Measurements from ENCODE around the gene CLCA2.

The CLCA2 gene

GRCh38 chr1:86429835-86430234 is 5.9 kb downstream of the CLCA2 start:
- no peak for DNase-seq

GRCh38 chr1:86430376-86430775 is 6.4 kb downstream of the CLCA2 start:
- DNase-seq, result no peak

- no peak for DNase-seq
Observed at GRCh38 chr1:86434059-86434458, 10.1 kb downstream of the CLCA2 start.

- no peak for DNase-seq
Observed at GRCh38 chr1:86435327-86435726, 11.4 kb downstream of the CLCA2 start.

GRCh38 chr1:86436041-86436440 is 12.1 kb downstream of the CLCA2 start:
- DNase-seq, result no peak

- DNase-seq, result no peak
Observed at GRCh38 chr1:86441581-86441980, 17.6 kb downstream of the CLCA2 start.

GRCh38 chr1:86441997-86442396 is 18.0 kb downstream of the CLCA2 start:
- DNase-seq, result no peak

GRCh38 chr1:86445919-86446318 is 21.9 kb downstream of the CLCA2 start:
- DNase-seq, result no peak

GRCh38 chr1:86447198-86447790 is 23.3 kb downstream of the CLCA2 start:
- no peak for DNase-seq

GRCh38 chr1:86448670-86449069 is 24.7 kb downstream of the CLCA2 start:
- no peak for DNase-seq

GRCh38 chr1:86449103-86449502 is 25.1 kb downstream of the CLCA2 start:
- no peak for DNase-seq

- DNase-seq, result no peak
Observed at GRCh38 chr1:86450847-86451246, 26.9 kb downstream of the CLCA2 start.

- no peak for DNase-seq
Observed at GRCh38 chr1:86453664-86454063, 29.7 kb downstream of the CLCA2 start.

GRCh38 chr1:86455073-86455472 is 31.1 kb downstream of the CLCA2 start:
- DNase-seq, result no peak

GRCh38 chr1:86460998-86461397 is 37.0 kb downstream of the CLCA2 start:
- DNase-seq, result no peak

- no peak for DNase-seq
Observed at GRCh38 chr1:86461482-86461881, 37.5 kb downstream of the CLCA2 start.

- no peak for DNase-seq
Observed at GRCh38 chr1:86464819-86465218, 40.8 kb downstream of the CLCA2 start.

GRCh38 chr1:86466109-86466844 is 42.3 kb downstream of the CLCA2 start:
- no peak for DNase-seq

- DNase-seq, result no peak
Observed at GRCh38 chr1:86466986-86467385, 43.0 kb downstream of the CLCA2 start.

- DNase-seq, result no peak
Observed at GRCh38 chr1:86468501-86468977, 44.6 kb downstream of the CLCA2 start, which contains the start of gene CLCA1. Gene CLCA1, plus strand, starts transcription at chr1:86468927. Its CDS starts 45 bp downstream, at chr1:86468972.

- no peak for DNase-seq
Observed at GRCh38 chr1:86470859-86471258, 46.9 kb downstream of the CLCA2 start.

- no peak for DNase-seq
Observed at GRCh38 chr1:86471291-86471690, 47.3 kb downstream of the CLCA2 start.

GRCh38 chr1:86472152-86472551 is 48.2 kb downstream of the CLCA2 start:
- no peak for DNase-seq

GRCh38 chr1:86472767-86473166 is 48.8 kb downstream of the CLCA2 start:
- no peak for DNase-seq

GRCh38 chr1:86477256-86477655 is 53.3 kb downstream of the CLCA2 start:
- DNase-seq, result no peak

Data from NCI-H2081 treated with DMSO at 0.1 percent for 48 hours (cell line).